HCT116 (cell line): ENCODE measurements around the gene UCHL3.

Experiments
- CEBPB ChIP-seq: IDR thresholded peaks from 2 replicates; pipeline ENCODE4 v1.6.1; 2012; ENCODE audit warnings: low read depth
- SP1 ChIP-seq: IDR thresholded peaks from 2 replicates; pipeline ENCODE4 v1.6.1; 2012; ENCODE audit warnings: low read depth
- YY1 ChIP-seq: IDR thresholded peaks from 2 replicates; pipeline ENCODE4 v1.6.1; 2011; ENCODE audit warnings: low read length, low read depth, moderate library complexity, mild to moderate bottlenecking; ENCODE audit not compliant: insufficient replicate concordance; ENCODE audit errors: extremely low read depth
- TF ChIP-seq, protein P1 (sequence below), 3 experiments: fragments of 200-600 bp in 1 of 3; sonication (generic) in 1 of 3; IDR thresholded peaks in 2 of 3; conservative IDR thresholded peaks in 1 of 3; 2 replicates each; pipeline ENCODE4 v1.5.1; 2012 to 2017; ENCODE audit warnings: low read depth in 2 of 3, low read length in 2 of 3, antibody characterized with exemption in 1 of 3, borderline replicate concordance in 1 of 3, control low read depth in 1 of 3, mild to moderate bottlenecking in 1 of 3, mixed read lengths in 1 of 3, mixed run types in 1 of 3, moderate library complexity in 1 of 3; ENCODE audit not compliant: insufficient read depth in 1 of 3

DNA sequence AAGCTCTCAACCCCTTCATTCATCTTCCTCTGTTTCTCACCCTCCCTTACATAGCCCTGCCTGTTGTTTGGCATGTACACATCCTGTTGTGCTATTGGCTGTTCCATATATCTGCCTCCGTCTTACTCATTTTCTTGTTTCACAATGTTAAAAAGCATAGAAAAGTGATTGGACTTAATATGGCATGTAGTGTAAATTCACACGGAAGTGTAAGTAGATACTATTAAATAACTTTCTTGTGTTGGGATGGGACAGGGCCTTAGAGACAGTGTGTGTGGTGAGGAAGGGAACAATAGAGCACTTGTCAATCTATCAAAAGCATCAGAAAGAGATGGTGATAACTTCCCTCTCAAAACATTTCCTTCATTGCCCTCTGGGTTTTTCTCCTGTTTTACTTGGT, 98.9 kb downstream of the UCHL3 start:
- TF ChIP-seq, protein P1, sequence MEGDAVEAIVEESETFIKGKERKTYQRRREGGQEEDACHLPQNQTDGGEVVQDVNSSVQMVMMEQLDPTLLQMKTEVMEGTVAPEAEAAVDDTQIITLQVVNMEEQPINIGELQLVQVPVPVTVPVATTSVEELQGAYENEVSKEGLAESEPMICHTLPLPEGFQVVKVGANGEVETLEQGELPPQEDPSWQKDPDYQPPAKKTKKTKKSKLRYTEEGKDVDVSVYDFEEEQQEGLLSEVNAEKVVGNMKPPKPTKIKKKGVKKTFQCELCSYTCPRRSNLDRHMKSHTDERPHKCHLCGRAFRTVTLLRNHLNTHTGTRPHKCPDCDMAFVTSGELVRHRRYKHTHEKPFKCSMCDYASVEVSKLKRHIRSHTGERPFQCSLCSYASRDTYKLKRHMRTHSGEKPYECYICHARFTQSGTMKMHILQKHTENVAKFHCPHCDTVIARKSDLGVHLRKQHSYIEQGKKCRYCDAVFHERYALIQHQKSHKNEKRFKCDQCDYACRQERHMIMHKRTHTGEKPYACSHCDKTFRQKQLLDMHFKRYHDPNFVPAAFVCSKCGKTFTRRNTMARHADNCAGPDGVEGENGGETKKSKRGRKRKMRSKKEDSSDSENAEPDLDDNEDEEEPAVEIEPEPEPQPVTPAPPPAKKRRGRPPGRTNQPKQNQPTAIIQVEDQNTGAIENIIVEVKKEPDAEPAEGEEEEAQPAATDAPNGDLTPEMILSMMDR (IDR thresholded peaks at IDR 0.05 in 2 of 3, conservative IDR thresholded peaks at IDR 0.05 in 1 of 3; ENCODE audit: borderline replicate concordance in 1 of 3, insufficient read depth in 1 of 3, low read depth in 2 of 3, low read length in 2 of 3): no peak
- TF ChIP-seq SP1 (no peak), CEBPB (no peak), YY1 (no peak)
